Panc1 (cell line): ENCODE data around the gene POLE3. TPM values are rescaled to one million over a fixed set of nuclear protein-coding genes. Genes with fewer than 3 reads are reported as not detected.

Source experiments
- ATAC-seq: fragments of 200-7000 bp; cut with Tn5 transposase; 2 replicates; pipeline ENCODE4 v1.9.1; 2020; ENCODE audit warnings: mild to moderate bottlenecking, moderate library complexity
- BruUV-seq: library from RNA; stranded (reverse); fragments of 400-500 nt; replicated peaks from 2 replicates; lab custom pipeline; 2021; lab: Mats Ljungman, UMichigan
- CTCF ChIA-PET: fragments of 300-600 bp; sonication (Branson Sonifier 250); formaldehyde crosslinking; loops from one replicate; lab custom pipeline; 2022; ENCODE audit warnings: antibody characterized with exemption; lab: Charles Lee
- POLR2A ChIA-PET: fragments of 300-600 bp; sonication (Branson Sonifier 250); formaldehyde crosslinking; loops from one replicate; lab custom pipeline; 2022; ENCODE audit warnings: antibody characterized with exemption; lab: Charles Lee
- DNase-seq: peaks from one replicate; pipeline ENCODE4 v3.0.0-alpha.2; 2010; ENCODE audit warnings: low read depth, low spot score
- H3K27ac ChIP-seq: 2 replicates; pipeline ENCODE4 v1.5.1; 2011; ENCODE audit warnings: mild to moderate bottlenecking, low read length, inconsistent platforms
- H3K27me3 ChIP-seq: fragments of 200-500 bp; sonication (Bioruptor generic); 2 replicates; pipeline ENCODE4 v1.6.0; 2014; ENCODE audit warnings: low read length, inconsistent platforms; ENCODE audit not compliant: control insufficient read depth, insufficient read depth
- H3K36me3 ChIP-seq: fragments of 200-500 bp; sonication (Bioruptor generic); 2 replicates; pipeline ENCODE4 v1.5.1; 2014; ENCODE audit warnings: inconsistent platforms, mild to moderate bottlenecking, low read length, moderate library complexity; ENCODE audit not compliant: control insufficient read depth, insufficient read depth
- H3K4me1 ChIP-seq: 2 replicates; pipeline ENCODE4 v1.5.1; 2011; ENCODE audit warnings: inconsistent platforms, mild to moderate bottlenecking, low read length, moderate library complexity; ENCODE audit not compliant: control insufficient read depth, insufficient read depth
- H3K4me3 ChIP-seq, 2 experiments: 2 replicates each; pipeline ENCODE4 v1.5.1; 2011 to 2012; ENCODE audit warnings: low read depth in 2 of 2, low read length in 2 of 2, mild to moderate bottlenecking in 2 of 2, inconsistent platforms in 1 of 2, moderate library complexity in 1 of 2
- H3K9me3 ChIP-seq: fragments of 200-500 bp; sonication (Bioruptor generic); 2 replicates; pipeline ENCODE4 v1.5.1; 2014; ENCODE audit warnings: low read depth, mild to moderate bottlenecking, inconsistent platforms, low read length, moderate library complexity; ENCODE audit not compliant: control insufficient read depth, insufficient read depth
- POLR2AphosphoS5 ChIP-seq: IDR thresholded peaks from 2 replicates; pipeline ENCODE4 v1.6.1; 2012; ENCODE audit warnings: mild to moderate bottlenecking, low read depth, low read length, moderate library complexity
- SIN3A ChIP-seq: IDR thresholded peaks from 2 replicates; pipeline ENCODE4 v1.6.1; 2012; ENCODE audit warnings: low read depth, mild to moderate bottlenecking, low read length, moderate library complexity, borderline replicate concordance; ENCODE audit not compliant: insufficient read depth
- TCF7L2 ChIP-seq: IDR thresholded peaks from 2 replicates; pipeline ENCODE4 v1.6.1; 2011; ENCODE audit warnings: mild to moderate bottlenecking, low read depth, low read length, inconsistent platforms
- in situ Hi-C: cut with HindIII; loops from 2 replicates; pipeline ENCODE4 v1.10.0; 2016; ENCODE audit warnings: low sequenced_read_pairs, low pct_unique_long_range_greater_than_20kb
- intact Hi-C: fragments of 100-400 bp; cut with micrococcal nuclease; formaldehyde crosslinking; loops from one replicate; pipeline ENCODE4 v1.10.0; 2022; ENCODE audit not compliant: unreplicated experiment
- total RNA-seq: library from RNA; stranded (reverse); gene quantifications from one replicate; pipeline ENCODE4 v1.2.1, GENCODE V29; 2021; ENCODE audit not compliant: unreplicated experiment
- TF ChIP-seq, protein P1 (sequence below), 2 experiments: IDR thresholded peaks; 2 replicates each; pipeline ENCODE4 v1.6.1; 2011 to 2012; ENCODE audit warnings: low read depth in 2 of 2, control low read depth in 1 of 2, low read length in 1 of 2, mild to moderate bottlenecking in 1 of 2, moderate library complexity in 1 of 2; ENCODE audit not compliant: insufficient read depth in 1 of 2
- TF ChIP-seq, protein P2 (sequence below): fragments of 450-650 bp; IDR thresholded peaks from 2 replicates; pipeline ENCODE4 v1.5.1; 2017; ENCODE audit warnings: mild to moderate bottlenecking

The POLE3 gene
- total RNA-seq, 1 experiment from 2014 or later: 48.5 TPM

DNA sequence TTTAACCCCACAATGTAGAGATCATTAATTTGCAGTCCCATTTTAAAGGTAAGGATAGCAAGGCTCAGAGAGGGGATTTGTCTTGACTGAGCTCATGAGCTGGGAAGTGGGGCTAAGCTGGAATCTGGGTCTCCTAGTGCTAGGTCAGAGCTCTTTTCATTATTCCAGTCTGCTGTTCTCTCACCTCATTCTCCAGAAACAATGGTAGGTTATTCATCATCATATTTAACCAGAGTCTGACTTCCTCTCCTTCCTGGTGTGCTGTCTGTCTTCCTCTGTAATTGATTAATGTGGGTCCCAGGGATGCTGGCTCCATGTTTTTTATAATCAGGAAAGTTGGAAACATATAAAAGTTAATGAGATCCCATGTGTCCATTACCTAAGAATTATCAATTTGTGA lies 20.7 kb upstream of the POLE3 start:
- intact Hi-C loops (no loop called here), in situ Hi-C loops (no loop called here)

DNA sequence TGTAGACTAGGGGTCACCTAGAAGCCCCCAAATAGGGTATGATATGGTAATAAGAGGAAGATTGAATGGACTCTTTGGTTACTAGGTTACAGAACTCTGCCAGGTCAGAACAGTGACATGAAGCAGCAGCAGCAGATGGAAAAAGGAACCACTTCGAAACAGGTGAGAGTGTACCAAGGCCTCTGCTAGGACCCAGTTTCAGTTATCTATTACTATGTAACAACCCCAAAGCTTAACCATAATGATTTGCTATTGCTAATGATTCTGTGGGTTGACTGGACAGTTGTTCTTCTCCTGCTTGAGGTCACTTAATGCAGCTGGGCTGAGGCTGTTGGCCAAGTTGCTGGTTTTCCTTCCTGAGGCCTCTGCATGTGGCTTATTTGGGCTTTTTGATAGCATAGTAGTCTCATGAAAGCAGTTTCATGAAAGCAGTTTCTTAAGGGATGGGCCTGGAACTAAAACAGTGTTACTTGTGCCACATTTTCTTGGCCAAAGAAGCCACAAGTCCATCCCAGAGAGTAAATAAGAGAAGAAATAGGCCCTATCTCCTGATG lies 17.7 kb upstream of the POLE3 start:
- Histone ChIP-seq H3K36me3 (no peaks in the 10 kb centered on the region), H3K27me3 (no peaks in the 10 kb centered on the region), H3K9me3 (no peaks in the 10 kb centered on the region), H3K27ac (no peak overlapping the region), H3K4me1 (no peaks in the 10 kb centered on the region), H3K4me3 (no peak overlapping the region)
- ATAC-seq: no peak
- TF ChIP-seq POLR2AphosphoS5: no peak
- TF ChIP-seq, protein P1, sequence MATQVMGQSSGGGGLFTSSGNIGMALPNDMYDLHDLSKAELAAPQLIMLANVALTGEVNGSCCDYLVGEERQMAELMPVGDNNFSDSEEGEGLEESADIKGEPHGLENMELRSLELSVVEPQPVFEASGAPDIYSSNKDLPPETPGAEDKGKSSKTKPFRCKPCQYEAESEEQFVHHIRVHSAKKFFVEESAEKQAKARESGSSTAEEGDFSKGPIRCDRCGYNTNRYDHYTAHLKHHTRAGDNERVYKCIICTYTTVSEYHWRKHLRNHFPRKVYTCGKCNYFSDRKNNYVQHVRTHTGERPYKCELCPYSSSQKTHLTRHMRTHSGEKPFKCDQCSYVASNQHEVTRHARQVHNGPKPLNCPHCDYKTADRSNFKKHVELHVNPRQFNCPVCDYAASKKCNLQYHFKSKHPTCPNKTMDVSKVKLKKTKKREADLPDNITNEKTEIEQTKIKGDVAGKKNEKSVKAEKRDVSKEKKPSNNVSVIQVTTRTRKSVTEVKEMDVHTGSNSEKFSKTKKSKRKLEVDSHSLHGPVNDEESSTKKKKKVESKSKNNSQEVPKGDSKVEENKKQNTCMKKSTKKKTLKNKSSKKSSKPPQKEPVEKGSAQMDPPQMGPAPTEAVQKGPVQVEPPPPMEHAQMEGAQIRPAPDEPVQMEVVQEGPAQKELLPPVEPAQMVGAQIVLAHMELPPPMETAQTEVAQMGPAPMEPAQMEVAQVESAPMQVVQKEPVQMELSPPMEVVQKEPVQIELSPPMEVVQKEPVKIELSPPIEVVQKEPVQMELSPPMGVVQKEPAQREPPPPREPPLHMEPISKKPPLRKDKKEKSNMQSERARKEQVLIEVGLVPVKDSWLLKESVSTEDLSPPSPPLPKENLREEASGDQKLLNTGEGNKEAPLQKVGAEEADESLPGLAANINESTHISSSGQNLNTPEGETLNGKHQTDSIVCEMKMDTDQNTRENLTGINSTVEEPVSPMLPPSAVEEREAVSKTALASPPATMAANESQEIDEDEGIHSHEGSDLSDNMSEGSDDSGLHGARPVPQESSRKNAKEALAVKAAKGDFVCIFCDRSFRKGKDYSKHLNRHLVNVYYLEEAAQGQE (IDR thresholded peaks at IDR 0.05; ENCODE audit: insufficient read depth in 1 of 2, low read depth in 2 of 2, low read length in 1 of 2): no peak
- no peak for TF ChIP-seq SIN3A
- TF ChIP-seq, protein P2, sequence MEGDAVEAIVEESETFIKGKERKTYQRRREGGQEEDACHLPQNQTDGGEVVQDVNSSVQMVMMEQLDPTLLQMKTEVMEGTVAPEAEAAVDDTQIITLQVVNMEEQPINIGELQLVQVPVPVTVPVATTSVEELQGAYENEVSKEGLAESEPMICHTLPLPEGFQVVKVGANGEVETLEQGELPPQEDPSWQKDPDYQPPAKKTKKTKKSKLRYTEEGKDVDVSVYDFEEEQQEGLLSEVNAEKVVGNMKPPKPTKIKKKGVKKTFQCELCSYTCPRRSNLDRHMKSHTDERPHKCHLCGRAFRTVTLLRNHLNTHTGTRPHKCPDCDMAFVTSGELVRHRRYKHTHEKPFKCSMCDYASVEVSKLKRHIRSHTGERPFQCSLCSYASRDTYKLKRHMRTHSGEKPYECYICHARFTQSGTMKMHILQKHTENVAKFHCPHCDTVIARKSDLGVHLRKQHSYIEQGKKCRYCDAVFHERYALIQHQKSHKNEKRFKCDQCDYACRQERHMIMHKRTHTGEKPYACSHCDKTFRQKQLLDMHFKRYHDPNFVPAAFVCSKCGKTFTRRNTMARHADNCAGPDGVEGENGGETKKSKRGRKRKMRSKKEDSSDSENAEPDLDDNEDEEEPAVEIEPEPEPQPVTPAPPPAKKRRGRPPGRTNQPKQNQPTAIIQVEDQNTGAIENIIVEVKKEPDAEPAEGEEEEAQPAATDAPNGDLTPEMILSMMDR: no peak
- TF ChIP-seq TCF7L2: no peak
- in situ Hi-C loops: no loop called here
- ChIA-PET POLR2A (no interaction called here), CTCF (no interaction called here)
- BruUV-seq: no TSS peak
- intact Hi-C loops: no loop called here
- no peak for DNase-seq

More for the DNA sequence above, 20.7 kb upstream of the POLE3 start:
- no peak overlapping the region for H3K27ac ChIP-seq
- no peaks in the 10 kb centered on the region for H3K4me1 ChIP-seq
- ATAC-seq (no peak), DNase-seq (no peak)
- no peaks in the 10 kb centered on the region for H3K9me3 ChIP-seq
- POLR2A ChIA-PET: no interaction called here
- TF ChIP-seq, protein P2: no peak
- TF ChIP-seq SIN3A (no peak), TCF7L2 (no peak), POLR2AphosphoS5 (no peak)
- TF ChIP-seq, protein P1 (IDR thresholded peaks at IDR 0.05; ENCODE audit: insufficient read depth in 1 of 2, low read depth in 2 of 2, low read length in 1 of 2): no peak
- no peaks in the 10 kb centered on the region for H3K27me3 ChIP-seq
- CTCF ChIA-PET: no interaction called here
- no peaks in the 10 kb centered on the region for H3K36me3 ChIP-seq
- no TSS peak for BruUV-seq
- no peak overlapping the region for H3K4me3 ChIP-seq
